Left lung (tissue), 10 donors: Measurements from ENCODE around the gene FMNL2. TPM values are rescaled to one million over a fixed set of nuclear protein-coding genes. Genes with fewer than 3 reads are reported as not detected.

Experiments used
- ATAC-seq: fragments of 200-7000 bp; cut with Tn5 transposase; one replicate; pipeline ENCODE4 v1.9.1; 2020; ENCODE audit warnings: moderate library complexity
- DNase-seq, 4 donors: peaks; one replicate each; pipeline ENCODE4 v3.0.0-alpha.2; 2013 to 2020
- H3K27ac ChIP-seq, 2 donors: fragments of 200-600 bp; sonication (generic) in 1 of 2; one replicate each; pipeline versions ENCODE4 v1.5.0 to v1.8.0; 2020 to 2021
- H3K27me3 ChIP-seq, 2 donors: fragments of 200-600 bp; sonication (generic) in 1 of 2; one replicate each; pipeline versions ENCODE4 v1.5.0 to v1.8.0; 2020 to 2021
- H3K36me3 ChIP-seq, 2 donors: fragments of 200-600 bp; sonication (generic) in 1 of 2; one replicate each; pipeline versions ENCODE4 v1.5.0 to v1.8.0; 2020 to 2021
- H3K4me1 ChIP-seq, 2 donors: fragments of 200-600 bp; one replicate each; pipeline ENCODE4 v1.8.0; 2021
- H3K4me3 ChIP-seq, 2 donors: fragments of 200-600 bp; sonication (generic) in 1 of 2; one replicate each; pipeline versions ENCODE4 v1.5.0 to v1.8.0; 2020 to 2021; ENCODE audit warnings: mild to moderate bottlenecking in 1 of 2
- H3K9me3 ChIP-seq, 2 donors: fragments of 200-600 bp; sonication (generic) in 1 of 2; one replicate each; pipeline versions ENCODE4 v1.5.0 to v1.8.0; 2020 to 2021
- CTCF ChIP-seq, 2 donors: fragments of 200-600 bp; sonication (generic) in 1 of 2; IDR thresholded peaks; one replicate each; pipeline versions ENCODE4 v1.5.0 to v1.8.0; 2021; ENCODE audit warnings: antibody characterized with exemption in 2 of 2
- intact Hi-C, 2 donors: fragments of 100-400 bp; cut with DNase I; formaldehyde crosslinking; loops; one replicate each; pipeline versions ENCODE4 v1.11.2 to v1.14.2; 2022
- polyA plus RNA-seq, 6 donors: library from polyadenylated mRNA; unstranded; fragments of 120-200 nt; gene quantifications; one replicate each; pipeline ENCODE4 v1.2.1, GENCODE V29; 2013; ENCODE audit not compliant: insufficient read length in 6 of 6
- total RNA-seq, 2 donors: library from RNA; stranded (reverse); fragmentation: NEBNext Ultra II Directional; extraction: Animal tissue kit (Norgen Biotek cat#: 25700); gene quantifications; one replicate each; pipeline ENCODE4 v1.2.1, GENCODE V29; 2021
- donor health status: DM: no; HTN: yes; CAD: no.
- donor health status: DM: no; HTN: no; CAD: no.

The FMNL2 gene
- total and polyA plus RNA-seq, 8 donors: 36.3 to 90.0 (median 77.7) TPM

- H3K4me1 ChIP-seq: no peaks in the 10 kb centered on the region
- H3K4me3 ChIP-seq: no peak overlapping the region
- H3K36me3 ChIP-seq: no peaks in the 10 kb centered on the region
- H3K27me3 ChIP-seq: no peaks in the 10 kb centered on the region
- H3K9me3 ChIP-seq: no peaks in the 10 kb centered on the region
- ATAC-seq (no peak), DNase-seq (no peak)
- H3K27ac ChIP-seq: no peak overlapping the region
- TF ChIP-seq CTCF (IDR thresholded peaks at IDR 0.05): no peak
- intact Hi-C loops: no loop called here
Observed at GRCh38 chr2:152301131-152301530, 33.8 kb upstream of the FMNL2 start.

GRCh38 chr2:152303951-152304350 is 31.0 kb upstream of the FMNL2 start:
- no peaks in the 10 kb centered on the region for H3K36me3 ChIP-seq
- no peak for ATAC-seq
- no peak overlapping the region for H3K4me3 ChIP-seq
- no peaks in the 10 kb centered on the region for H3K4me1 ChIP-seq
- no peaks in the 10 kb centered on the region for H3K9me3 ChIP-seq
- intact Hi-C loops: no loop called here
- no peak for DNase-seq
- no peaks in the 10 kb centered on the region for H3K27me3 ChIP-seq
- H3K27ac ChIP-seq: no peak overlapping the region
- TF ChIP-seq CTCF (IDR thresholded peaks at IDR 0.05): no peak

GRCh38 chr2:152304836-152305235 is 30.1 kb upstream of the FMNL2 start:
- H3K27me3 ChIP-seq: no peaks in the 10 kb centered on the region
- H3K4me1 ChIP-seq: no peaks in the 10 kb centered on the region
- peak; percentile 40 for ATAC-seq
- no peak overlapping the region for H3K4me3 ChIP-seq
- TF ChIP-seq CTCF (IDR thresholded peaks at IDR 0.05): no peak
- H3K27ac ChIP-seq: no peak overlapping the region
- intact Hi-C loops: no loop called here
- H3K36me3 ChIP-seq: no peaks in the 10 kb centered on the region
- DNase-seq: no peak
- H3K9me3 ChIP-seq: no peaks in the 10 kb centered on the region

GRCh38 chr2:152307863-152308262 is 27.1 kb upstream of the FMNL2 start:
- H3K9me3 ChIP-seq: no peaks in the 10 kb centered on the region
- DNase-seq: no peak
- no peak overlapping the region for H3K27ac ChIP-seq
- no peaks in the 10 kb centered on the region for H3K27me3 ChIP-seq
- no peaks in the 10 kb centered on the region for H3K4me1 ChIP-seq
- no peak for TF ChIP-seq CTCF (IDR thresholded peaks at IDR 0.05)
- intact Hi-C loops: no loop called here
- ATAC-seq: no peak
- no peak overlapping the region for H3K4me3 ChIP-seq
- H3K36me3 ChIP-seq: no peaks in the 10 kb centered on the region

- Histone ChIP-seq H3K27me3 (no peaks in the 10 kb centered on the region), H3K27ac (no peak overlapping the region), H3K4me1 (no peaks in the 10 kb centered on the region), H3K36me3 (no peaks in the 10 kb centered on the region), H3K4me3 (no peak overlapping the region), H3K9me3 (no peaks in the 10 kb centered on the region)
- TF ChIP-seq CTCF (IDR thresholded peaks at IDR 0.05): no peak
- no peak for ATAC-seq
- intact Hi-C loops: no loop called here
- no peak for DNase-seq
Observed at GRCh38 chr2:152309352-152310214, 25.4 kb upstream of the FMNL2 start.
